SK-N-SH (cell line): ENCODE measurements around the gene MACO1. TPM values are rescaled to one million over a fixed set of nuclear protein-coding genes. Genes with fewer than 3 reads are reported as not detected.

Experiments
- CTCF ChIA-PET: fragments of 300-600, 350-600 bp; formaldehyde crosslinking; extraction: SDS; loops from one replicate; lab custom pipeline; 2021; lab: Yijun Ruan, JAX
- POLR2A ChIA-PET: fragments of 350-600 bp; sonication (Branson Sonifier 250); formaldehyde crosslinking; extraction: SDS; loops from one replicate; lab custom pipeline; 2020; ENCODE audit warnings: antibody characterized with exemption, inconsistent platforms; lab: Yijun Ruan, JAX
- DNase-seq: peaks from one replicate; pipeline ENCODE4 v3.0.0; 2012
- H2AFZ ChIP-seq: fragments of 200-600 bp; sonication (generic); 2 replicates; pipeline ENCODE4 v1.8.1; 2016; ENCODE audit warnings: antibody characterized with exemption, mild to moderate bottlenecking, low read depth
- H3F3A ChIP-seq: fragments of 200-600 bp; sonication (generic); replicated peaks from 2 replicates; pipeline ENCODE3; 2016; ENCODE audit warnings: antibody characterized with exemption, mild to moderate bottlenecking; ENCODE audit not compliant: insufficient read depth
- H3K27ac ChIP-seq, 2 experiments: fragments of 200-500 bp in 1 of 2; fragments of 200-600 bp in 1 of 2; sonication (Bioruptor generic) in 1 of 2; sonication (generic), shearing (Covaris generic) in 1 of 2; 2 replicates each; pipeline versions ENCODE4 v1.5.1 to v1.6.1; 2014 to 2016; ENCODE audit warnings: low read depth in 2 of 2, inconsistent platforms in 1 of 2, low read length in 1 of 2, mild to moderate bottlenecking in 1 of 2, mixed read lengths in 1 of 2
- H3K27me3 ChIP-seq: fragments of 200-600 bp; sonication (generic), shearing (Covaris generic); 2 replicates; pipeline ENCODE4 v1.6.1; 2016; ENCODE audit warnings: mixed run types; ENCODE audit not compliant: insufficient read depth
- H3K36me3 ChIP-seq, 2 experiments: fragments of 200-500 bp in 1 of 2; fragments of 200-600 bp in 1 of 2; sonication (Bioruptor generic) in 1 of 2; sonication (generic) in 1 of 2; replicated peaks in 1 of 2; 2 replicates each; pipeline versions ENCODE3 to v1.5.1; 2014 to 2016; ENCODE audit warnings: low read length in 1 of 2, mild to moderate bottlenecking in 1 of 2; ENCODE audit not compliant: insufficient read depth in 2 of 2, control insufficient read depth in 1 of 2
- H3K4me1 ChIP-seq, 2 experiments: fragments of 200-500 bp in 1 of 2; fragments of 200-600 bp in 1 of 2; sonication (Bioruptor generic) in 1 of 2; sonication (generic), shearing (Covaris generic) in 1 of 2; 2 replicates each; pipeline versions ENCODE4 v1.5.1 to v1.6.1; 2014 to 2016; ENCODE audit warnings: low read depth in 1 of 2, low read length in 1 of 2, mixed run types in 1 of 2; ENCODE audit not compliant: insufficient read depth in 2 of 2, control insufficient read depth in 1 of 2
- H3K4me2 ChIP-seq: fragments of 200-600 bp; sonication (generic), shearing (Covaris generic); 2 replicates; pipeline ENCODE4 v1.6.1; 2017; ENCODE audit warnings: mixed run types
- H3K4me3 ChIP-seq, 2 experiments: fragments of 200-500 bp in 1 of 2; fragments of 200-600 bp in 1 of 2; sonication (Bioruptor generic) in 1 of 2; sonication (generic), shearing (Covaris generic) in 1 of 2; 2 replicates each; pipeline versions ENCODE4 v1.5.1 to v1.8.1; 2014 to 2016; ENCODE audit warnings: low read depth in 2 of 2, inconsistent platforms in 1 of 2, low read length in 1 of 2, mild to moderate bottlenecking in 1 of 2, mixed read lengths in 1 of 2, moderate library complexity in 1 of 2
- H3K79me2 ChIP-seq: fragments of 200-600 bp; sonication (generic); 2 replicates; pipeline ENCODE4 v1.8.1; 2017; ENCODE audit warnings: mild to moderate bottlenecking; ENCODE audit not compliant: insufficient read depth
- H3K9ac ChIP-seq: fragments of 200-600 bp; sonication (generic); 2 replicates; pipeline ENCODE4 v1.6.1; 2017; ENCODE audit warnings: mixed run types
- H3K9me2 ChIP-seq: fragments of 200-600 bp; sonication (generic); 2 replicates; pipeline ENCODE4 v1.6.1; 2017; ENCODE audit warnings: mixed run types
- H3K9me3 ChIP-seq: fragments of 200-600 bp; sonication (generic); 2 replicates; pipeline ENCODE4 v1.6.1; 2017; ENCODE audit warnings: mixed run types, mild to moderate bottlenecking, moderate library complexity
- H4K20me1 ChIP-seq: fragments of 200-600 bp; sonication (generic); 2 replicates; pipeline ENCODE4 v1.6.1; 2017; ENCODE audit warnings: mild to moderate bottlenecking, mixed run types; ENCODE audit not compliant: insufficient read depth
- FOSL2 ChIP-seq: IDR thresholded peaks from 2 replicates; pipeline ENCODE4 v1.4.0; 2012; ENCODE audit warnings: low read depth, mild to moderate bottlenecking, moderate library complexity, borderline replicate concordance
- FOXJ3 ChIP-seq: sonication (generic); formaldehyde crosslinking; IDR thresholded peaks from 2 replicates; pipeline ENCODE4 v1.5.1; 2020; ENCODE audit warnings: mild to moderate bottlenecking, missing genetic modification reagents
- FOXM1 ChIP-seq: IDR thresholded peaks from 2 replicates; pipeline ENCODE4 v1.4.0; 2012; ENCODE audit warnings: low read depth, mild to moderate bottlenecking
- GABPA ChIP-seq: IDR thresholded peaks from 2 replicates; pipeline ENCODE4 v1.4.0; 2012; ENCODE audit warnings: low read depth, mild to moderate bottlenecking
- JUND ChIP-seq: IDR thresholded peaks from 2 replicates; pipeline ENCODE4 v1.4.0; 2012
- MEF2A ChIP-seq: IDR thresholded peaks from 2 replicates; pipeline ENCODE4 v1.4.0; 2012; ENCODE audit warnings: low read depth, borderline replicate concordance
- NRF1 ChIP-seq: IDR thresholded peaks from 2 replicates; pipeline ENCODE4 v1.6.1; 2012; ENCODE audit warnings: low read depth, mild to moderate bottlenecking, low read length
- POLR2AphosphoS5 ChIP-seq: IDR thresholded peaks from 2 replicates; pipeline ENCODE4 v1.6.1; 2012; ENCODE audit warnings: low read depth, low read length
- RAD21 ChIP-seq: IDR thresholded peaks from 2 replicates; pipeline ENCODE4 v1.6.1; 2012; ENCODE audit warnings: mild to moderate bottlenecking, low read length
- RCOR1 ChIP-seq: fragments of 150-350 bp; IDR thresholded peaks from 2 replicates; pipeline ENCODE4 v1.6.1; 2017; ENCODE audit warnings: antibody characterized with exemption, low read length
- RFX5 ChIP-seq: IDR thresholded peaks from 2 replicates; pipeline ENCODE4 v1.6.1; 2012; ENCODE audit warnings: mild to moderate bottlenecking, improper control_type of control experiment, low read length
- TCF12 ChIP-seq: IDR thresholded peaks from 2 replicates; pipeline ENCODE4 v1.4.0; 2012
- TEAD4 ChIP-seq: IDR thresholded peaks from 2 replicates; pipeline ENCODE4 v1.4.0; 2012; ENCODE audit warnings: mild to moderate bottlenecking, borderline replicate concordance; ENCODE audit not compliant: insufficient read depth
- YY1 ChIP-seq: IDR thresholded peaks from 2 replicates; pipeline ENCODE4 v1.4.0; 2012; ENCODE audit warnings: low read depth, mild to moderate bottlenecking
- WGBS: methylation state at CpG from one replicate; pipeline ENCODE4 v1.1.6; 2017; ENCODE audit warnings: low lambda C conversion rate; 5-methylcytosine and 5-hydroxymethylcytosine counted together
- polyA plus RNA-seq, 3 experiments: library from polyadenylated mRNA; depleted of rRNA; stranded (reverse); fragments of >200 nt; gene quantifications; 2 replicates each; pipeline ENCODE4 v1.2.3, GENCODE V29; 2012
- TF ChIP-seq, protein P1 (sequence below): IDR thresholded peaks from 2 replicates; pipeline ENCODE4; 2012
- TF ChIP-seq, protein P2 (sequence below): fragments of 150-350 bp; IDR thresholded peaks from 2 replicates; pipeline ENCODE4 v1.6.1; 2017; ENCODE audit warnings: antibody characterized with exemption, low read length, low read depth, borderline replicate concordance
- TF ChIP-seq, protein P3 (sequence below): IDR thresholded peaks from 2 replicates; pipeline ENCODE4 v1.4.0; 2012; ENCODE audit warnings: low read depth, borderline replicate concordance
- TF ChIP-seq, protein P4 (sequence below): IDR thresholded peaks from 2 replicates; pipeline ENCODE4 v1.4.0; 2012; ENCODE audit warnings: low read depth
- TF ChIP-seq, protein P5 (sequence below): IDR thresholded peaks from 2 replicates; pipeline ENCODE4 v1.6.1; 2012; ENCODE audit warnings: mild to moderate bottlenecking, low read depth, low read length, moderate library complexity
- TF ChIP-seq, protein P6 (sequence below): fragments of 150-350 bp; IDR thresholded peaks from 2 replicates; pipeline ENCODE4 v1.6.1; 2016; ENCODE audit warnings: mild to moderate bottlenecking, low read depth, low read length

The MACO1 gene
- polyA plus RNA-seq, 1 of the 3 experiments (the other 2 are of a cell fraction) = 6.9 TPM

DNA sequence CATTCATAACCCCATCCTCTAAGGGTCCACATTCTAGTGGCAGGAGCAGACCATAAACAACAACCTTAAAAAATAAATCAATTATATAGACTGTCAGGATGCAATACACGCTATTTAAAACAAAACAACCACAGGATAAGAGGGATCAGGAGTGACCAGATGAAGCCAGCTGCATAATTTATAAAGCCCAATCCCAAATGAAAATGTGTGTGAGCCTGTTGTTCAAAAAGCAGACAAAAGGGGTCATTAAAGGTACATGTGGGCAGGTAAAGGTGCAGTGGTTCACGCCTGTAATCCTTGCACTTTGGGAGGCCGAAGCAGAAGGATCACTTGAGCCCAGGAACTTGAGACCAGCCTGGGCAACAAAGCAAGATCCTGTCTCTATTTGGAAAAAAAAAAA, 102.3 kb downstream of the MACO1 start:
- H3K9me3 ChIP-seq = no peaks in the 10 kb centered on the region
- no peaks in the 10 kb centered on the region for H3F3A ChIP-seq
- peaks cover 0 to 3% of the 10 kb centered on the region in 2 experiments; a peak in 1 of 4 replicates for H3K4me1 ChIP-seq
- WGBS = 82% methylated on average over 3 of the region's 3 CpGs
- H3K9me2 ChIP-seq = no peaks in the 10 kb centered on the region
- no peaks in the 10 kb centered on the region for H3K79me2 ChIP-seq
- no peak overlapping the region for H2AFZ ChIP-seq
- H3K4me3 ChIP-seq = no peak overlapping the region
- POLR2A ChIA-PET = no interaction called here
- H3K9ac ChIP-seq = no peak overlapping the region
- H3K4me2 ChIP-seq = no peak overlapping the region
- H3K27me3 ChIP-seq = no peaks in the 10 kb centered on the region
- H4K20me1 ChIP-seq = no peaks in the 10 kb centered on the region
- no peak overlapping the region for H3K27ac ChIP-seq
- H3K36me3 ChIP-seq = no peaks in the 10 kb centered on the region
- CTCF ChIA-PET = interaction anchor here (1.7 kb wide), 1 partner anchor 12 kb away, joined by 5 read pairs; no protein-coding TSS in a partner anchor
- no peak for DNase-seq
- TF ChIP-seq FOXJ3 (CRISPR knock-in tag) = no peak
- TF ChIP-seq, protein P1, sequence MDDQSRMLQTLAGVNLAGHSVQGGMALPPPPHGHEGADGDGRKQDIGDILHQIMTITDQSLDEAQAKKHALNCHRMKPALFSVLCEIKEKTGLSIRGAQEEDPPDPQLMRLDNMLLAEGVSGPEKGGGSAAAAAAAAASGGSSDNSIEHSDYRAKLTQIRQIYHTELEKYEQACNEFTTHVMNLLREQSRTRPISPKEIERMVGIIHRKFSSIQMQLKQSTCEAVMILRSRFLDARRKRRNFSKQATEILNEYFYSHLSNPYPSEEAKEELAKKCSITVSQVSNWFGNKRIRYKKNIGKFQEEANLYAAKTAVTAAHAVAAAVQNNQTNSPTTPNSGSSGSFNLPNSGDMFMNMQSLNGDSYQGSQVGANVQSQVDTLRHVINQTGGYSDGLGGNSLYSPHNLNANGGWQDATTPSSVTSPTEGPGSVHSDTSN = no peak
- TF ChIP-seq TEAD4 = no peak
- no peak for TF ChIP-seq JUND
- TF ChIP-seq, protein P2, sequence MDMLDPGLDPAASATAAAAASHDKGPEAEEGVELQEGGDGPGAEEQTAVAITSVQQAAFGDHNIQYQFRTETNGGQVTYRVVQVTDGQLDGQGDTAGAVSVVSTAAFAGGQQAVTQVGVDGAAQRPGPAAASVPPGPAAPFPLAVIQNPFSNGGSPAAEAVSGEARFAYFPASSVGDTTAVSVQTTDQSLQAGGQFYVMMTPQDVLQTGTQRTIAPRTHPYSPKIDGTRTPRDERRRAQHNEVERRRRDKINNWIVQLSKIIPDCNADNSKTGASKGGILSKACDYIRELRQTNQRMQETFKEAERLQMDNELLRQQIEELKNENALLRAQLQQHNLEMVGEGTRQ = no peak
- TF ChIP-seq, all 33 proteins: peak for 0

DNA sequence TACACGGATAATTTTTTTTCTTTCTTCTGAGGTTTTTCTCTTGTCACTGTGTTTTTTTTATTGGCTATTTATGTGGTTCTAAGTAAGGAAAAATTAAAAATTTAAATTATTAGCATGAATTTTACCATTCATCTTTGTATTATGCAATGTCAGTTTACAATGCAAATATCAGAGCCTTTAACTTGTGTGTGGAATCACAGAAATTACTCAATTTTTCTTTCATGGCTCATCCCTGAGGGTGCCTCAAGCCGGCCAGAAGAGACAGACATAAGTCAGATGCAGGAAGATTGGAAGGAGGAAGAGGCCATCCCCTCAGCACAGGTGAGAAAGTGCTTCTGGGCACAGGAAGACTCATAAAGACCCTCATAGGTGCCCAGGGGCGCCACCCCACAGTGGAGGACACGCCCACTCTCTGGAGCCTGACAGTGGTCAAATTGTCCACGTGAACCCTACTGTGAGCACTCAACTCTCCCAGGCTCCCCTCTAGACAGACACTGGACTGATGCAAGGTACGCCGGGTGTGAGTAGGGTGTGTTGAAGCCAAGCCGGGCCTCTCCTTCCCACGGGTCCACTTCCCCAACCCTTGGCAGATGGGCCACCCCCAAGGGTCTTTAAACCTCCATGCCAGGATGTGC, 103.2 kb downstream of the MACO1 start:
- POLR2A ChIA-PET = no interaction called here
- no peaks in the 10 kb centered on the region for H3F3A ChIP-seq
- DNase-seq = no peak
- WGBS = 59% methylated on average over 2 of the region's 9 CpGs
- no peak overlapping the region for H3K4me2 ChIP-seq
- H2AFZ ChIP-seq = no peak overlapping the region
- CTCF ChIA-PET = interaction anchor here (1.7 kb wide), 1 partner anchor 13 kb away, joined by 5 read pairs; no protein-coding TSS in a partner anchor
- H3K79me2 ChIP-seq = no peaks in the 10 kb centered on the region
- no peak overlapping the region for H3K9ac ChIP-seq
- H3K4me1 ChIP-seq = peaks cover 0 to 3% of the 10 kb centered on the region in 2 experiments; a peak in 1 of 4 replicates
- H3K9me2 ChIP-seq = no peaks in the 10 kb centered on the region
- H4K20me1 ChIP-seq = no peaks in the 10 kb centered on the region
- H3K27me3 ChIP-seq = no peaks in the 10 kb centered on the region
- no peaks in the 10 kb centered on the region for H3K9me3 ChIP-seq
- TF ChIP-seq YY1 (no peak), RAD21 (no peak), POLR2AphosphoS5 (no peak), TEAD4 (no peak), RFX5 (no peak), TCF12 (no peak), RCOR1 (no peak), NRF1 (no peak), MEF2A (no peak), FOSL2 (no peak), FOXM1 (no peak), GABPA (no peak)
- TF ChIP-seq, protein P3, sequence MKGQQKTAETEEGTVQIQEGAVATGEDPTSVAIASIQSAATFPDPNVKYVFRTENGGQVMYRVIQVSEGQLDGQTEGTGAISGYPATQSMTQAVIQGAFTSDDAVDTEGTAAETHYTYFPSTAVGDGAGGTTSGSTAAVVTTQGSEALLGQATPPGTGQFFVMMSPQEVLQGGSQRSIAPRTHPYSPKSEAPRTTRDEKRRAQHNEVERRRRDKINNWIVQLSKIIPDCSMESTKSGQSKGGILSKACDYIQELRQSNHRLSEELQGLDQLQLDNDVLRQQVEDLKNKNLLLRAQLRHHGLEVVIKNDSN = no peak
- TF ChIP-seq, protein P4, sequence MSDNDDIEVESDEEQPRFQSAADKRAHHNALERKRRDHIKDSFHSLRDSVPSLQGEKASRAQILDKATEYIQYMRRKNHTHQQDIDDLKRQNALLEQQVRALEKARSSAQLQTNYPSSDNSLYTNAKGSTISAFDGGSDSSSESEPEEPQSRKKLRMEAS = no peak
- TF ChIP-seq, protein P5, sequence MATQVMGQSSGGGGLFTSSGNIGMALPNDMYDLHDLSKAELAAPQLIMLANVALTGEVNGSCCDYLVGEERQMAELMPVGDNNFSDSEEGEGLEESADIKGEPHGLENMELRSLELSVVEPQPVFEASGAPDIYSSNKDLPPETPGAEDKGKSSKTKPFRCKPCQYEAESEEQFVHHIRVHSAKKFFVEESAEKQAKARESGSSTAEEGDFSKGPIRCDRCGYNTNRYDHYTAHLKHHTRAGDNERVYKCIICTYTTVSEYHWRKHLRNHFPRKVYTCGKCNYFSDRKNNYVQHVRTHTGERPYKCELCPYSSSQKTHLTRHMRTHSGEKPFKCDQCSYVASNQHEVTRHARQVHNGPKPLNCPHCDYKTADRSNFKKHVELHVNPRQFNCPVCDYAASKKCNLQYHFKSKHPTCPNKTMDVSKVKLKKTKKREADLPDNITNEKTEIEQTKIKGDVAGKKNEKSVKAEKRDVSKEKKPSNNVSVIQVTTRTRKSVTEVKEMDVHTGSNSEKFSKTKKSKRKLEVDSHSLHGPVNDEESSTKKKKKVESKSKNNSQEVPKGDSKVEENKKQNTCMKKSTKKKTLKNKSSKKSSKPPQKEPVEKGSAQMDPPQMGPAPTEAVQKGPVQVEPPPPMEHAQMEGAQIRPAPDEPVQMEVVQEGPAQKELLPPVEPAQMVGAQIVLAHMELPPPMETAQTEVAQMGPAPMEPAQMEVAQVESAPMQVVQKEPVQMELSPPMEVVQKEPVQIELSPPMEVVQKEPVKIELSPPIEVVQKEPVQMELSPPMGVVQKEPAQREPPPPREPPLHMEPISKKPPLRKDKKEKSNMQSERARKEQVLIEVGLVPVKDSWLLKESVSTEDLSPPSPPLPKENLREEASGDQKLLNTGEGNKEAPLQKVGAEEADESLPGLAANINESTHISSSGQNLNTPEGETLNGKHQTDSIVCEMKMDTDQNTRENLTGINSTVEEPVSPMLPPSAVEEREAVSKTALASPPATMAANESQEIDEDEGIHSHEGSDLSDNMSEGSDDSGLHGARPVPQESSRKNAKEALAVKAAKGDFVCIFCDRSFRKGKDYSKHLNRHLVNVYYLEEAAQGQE = no peak
- TF ChIP-seq, protein P6, sequence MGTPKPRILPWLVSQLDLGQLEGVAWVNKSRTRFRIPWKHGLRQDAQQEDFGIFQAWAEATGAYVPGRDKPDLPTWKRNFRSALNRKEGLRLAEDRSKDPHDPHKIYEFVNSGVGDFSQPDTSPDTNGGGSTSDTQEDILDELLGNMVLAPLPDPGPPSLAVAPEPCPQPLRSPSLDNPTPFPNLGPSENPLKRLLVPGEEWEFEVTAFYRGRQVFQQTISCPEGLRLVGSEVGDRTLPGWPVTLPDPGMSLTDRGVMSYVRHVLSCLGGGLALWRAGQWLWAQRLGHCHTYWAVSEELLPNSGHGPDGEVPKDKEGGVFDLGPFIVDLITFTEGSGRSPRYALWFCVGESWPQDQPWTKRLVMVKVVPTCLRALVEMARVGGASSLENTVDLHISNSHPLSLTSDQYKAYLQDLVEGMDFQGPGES = no peak
- H3K4me3 ChIP-seq = no peak overlapping the region
- no peak overlapping the region for H3K27ac ChIP-seq
- no peaks in the 10 kb centered on the region for H3K36me3 ChIP-seq
